NOMO-1 treated with DMSO at 0.1 percent for 48 hours (cell line): ENCODE measurements around the gene ZBTB4.
"Not testable (repeated sequence)": the region's sequence is repeated elsewhere in the genome, so short reads cannot be mapped to it uniquely, and the experiment has no call there.

Experiments
- DNase-seq: peaks from one replicate; lab custom pipeline; 2025; ENCODE audit not compliant: unreplicated experiment; lab: John Stamatoyannopoulos, UW

The ZBTB4 gene

DNA sequence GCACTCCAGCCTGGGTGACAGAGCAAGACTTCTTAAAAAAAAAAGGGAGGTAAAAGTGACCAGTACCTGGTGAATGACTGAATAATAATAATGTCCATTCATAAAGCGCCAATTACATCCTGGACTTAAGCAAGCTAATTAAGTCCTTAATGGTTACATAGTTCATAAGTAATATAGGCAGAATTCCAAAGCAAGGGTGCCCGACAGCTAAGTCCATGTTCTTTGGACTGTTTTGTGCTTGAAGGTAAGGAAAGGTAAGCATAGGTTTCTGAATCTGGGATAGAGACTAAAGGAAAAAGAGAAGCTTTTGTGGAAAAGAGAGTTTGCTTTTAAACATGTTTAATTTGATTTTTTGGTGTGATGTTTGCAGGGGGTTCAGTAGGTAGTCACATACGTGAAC lies 14.5 kb upstream of the ZBTB4 start:
- DNase-seq: no peak

GRCh38 chr17:7491583-7491982 lies 12.2 kb upstream of the ZBTB4 start:
- no peak for DNase-seq

- DNase-seq: no peak
Measured at GRCh38 chr17:7490144-7490543, 10.7 kb upstream of the ZBTB4 start.

DNA sequence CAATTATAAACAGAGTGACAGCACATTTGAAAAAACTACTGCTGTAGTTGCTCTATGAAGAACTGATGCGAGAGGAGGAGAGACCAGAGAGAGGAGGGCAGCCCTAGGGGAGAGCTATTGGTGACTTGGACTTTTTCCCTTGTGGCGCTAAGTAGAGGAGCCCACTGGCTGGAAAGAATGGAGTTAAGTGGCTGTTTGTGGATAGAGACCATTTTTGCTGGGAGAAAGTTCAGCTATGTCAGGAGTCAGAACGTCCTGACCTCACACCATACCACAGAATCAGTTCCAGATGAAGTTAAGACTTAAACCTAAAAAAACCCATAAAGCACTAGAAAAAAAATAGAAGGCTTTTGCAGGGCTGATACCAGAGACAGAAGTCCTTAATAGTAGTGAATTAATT lies 6.8 kb upstream of the ZBTB4 start:
- DNase-seq: no peak

DNA sequence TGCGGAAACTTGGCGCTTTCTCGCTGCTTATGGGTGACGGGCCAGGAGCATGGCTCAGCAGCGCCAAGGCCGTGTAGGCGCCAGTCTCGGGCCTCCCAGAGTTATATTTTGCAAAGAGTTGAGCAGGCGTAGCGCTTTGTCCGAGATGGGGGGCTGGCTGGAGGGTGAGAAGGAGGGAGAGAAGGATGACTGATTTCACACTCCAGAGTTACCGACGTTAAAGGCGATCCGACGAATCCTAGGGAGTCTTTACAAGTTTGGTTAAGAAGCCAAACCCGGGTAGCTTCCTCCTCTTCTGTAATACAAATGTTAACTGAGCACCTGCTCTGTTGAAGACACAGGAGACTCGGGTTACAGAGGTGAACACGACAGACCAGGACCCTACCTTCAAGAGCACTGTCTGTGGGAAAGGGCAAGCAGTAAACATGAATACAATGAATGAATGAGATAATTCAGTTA lies 5.5 kb upstream of the ZBTB4 start:
- DNase-seq: peak; percentile 72

- peak; percentile 94 for DNase-seq
Measured at GRCh38 chr17:7484067-7484918, 4.9 kb upstream of the ZBTB4 start, which contains the start of gene POLR2A. Gene POLR2A (plus strand): TSS chr17:7484366.

- DNase-seq: peak; percentile 94
Measured at GRCh38 chr17:7483255-7484066, 4.0 kb upstream of the ZBTB4 start.

DNA sequence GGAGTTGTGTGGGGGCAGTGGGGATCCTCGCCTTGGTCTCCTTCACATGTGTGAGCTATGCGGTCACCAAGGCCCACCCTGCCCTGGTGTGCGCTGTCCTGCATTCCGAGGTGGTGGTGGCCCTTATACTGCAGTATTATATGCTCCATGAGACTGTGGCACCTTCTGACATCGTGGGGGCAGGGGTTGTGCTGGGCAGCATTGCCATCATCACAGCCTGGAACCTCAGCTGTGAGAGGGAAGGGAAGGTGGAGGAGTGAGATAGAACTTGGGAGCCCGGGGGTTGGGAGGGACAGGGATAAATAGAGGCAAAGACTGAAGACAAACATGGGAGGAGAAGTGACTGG lies 3.3 kb upstream of the ZBTB4 start:
- not testable (repeated sequence) for DNase-seq

DNA sequence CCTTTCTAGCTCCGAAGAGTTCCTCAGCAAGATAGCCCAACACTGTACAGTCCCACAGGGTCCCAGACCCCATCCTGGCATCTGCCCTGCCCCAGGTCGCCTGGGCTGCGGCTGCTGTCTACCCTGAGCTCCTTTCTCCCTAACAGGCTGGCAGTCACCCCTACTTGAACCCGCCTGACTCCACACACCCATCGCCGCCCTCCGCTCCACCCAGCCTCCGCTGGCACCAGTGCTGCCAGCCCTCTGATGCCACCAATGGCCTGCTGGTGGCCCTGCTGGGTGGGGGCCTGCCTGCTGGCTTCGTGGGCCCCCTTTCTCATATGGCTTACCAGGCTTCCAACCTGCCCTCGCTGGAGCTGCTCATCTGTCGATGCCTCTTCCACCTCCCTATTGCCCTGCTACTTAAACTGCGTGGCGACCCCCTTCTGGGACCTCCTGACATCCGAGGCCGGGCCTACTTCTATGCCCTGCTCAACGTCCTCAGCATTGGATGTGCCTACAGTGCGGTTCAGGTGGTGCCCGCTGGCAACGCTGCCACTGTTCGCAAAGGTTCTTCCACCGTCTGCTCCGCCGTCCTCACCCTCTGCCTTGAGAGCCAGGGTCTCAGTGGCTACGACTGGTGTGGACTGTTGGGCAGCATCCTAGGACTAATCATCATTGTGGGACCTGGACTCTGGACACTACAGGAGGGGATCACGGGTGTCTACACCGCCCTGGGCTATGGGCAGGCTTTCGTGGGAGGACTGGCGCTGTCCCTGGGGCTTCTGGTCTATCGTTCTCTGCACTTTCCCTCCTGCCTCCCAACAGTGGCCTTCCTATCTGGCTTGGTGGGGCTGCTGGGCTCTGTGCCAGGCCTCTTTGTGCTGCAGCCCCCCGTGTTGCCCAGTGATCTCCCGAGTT lies 2.7 kb upstream of the ZBTB4 start:
- DNase-seq: not testable (repeated sequence)

DNA sequence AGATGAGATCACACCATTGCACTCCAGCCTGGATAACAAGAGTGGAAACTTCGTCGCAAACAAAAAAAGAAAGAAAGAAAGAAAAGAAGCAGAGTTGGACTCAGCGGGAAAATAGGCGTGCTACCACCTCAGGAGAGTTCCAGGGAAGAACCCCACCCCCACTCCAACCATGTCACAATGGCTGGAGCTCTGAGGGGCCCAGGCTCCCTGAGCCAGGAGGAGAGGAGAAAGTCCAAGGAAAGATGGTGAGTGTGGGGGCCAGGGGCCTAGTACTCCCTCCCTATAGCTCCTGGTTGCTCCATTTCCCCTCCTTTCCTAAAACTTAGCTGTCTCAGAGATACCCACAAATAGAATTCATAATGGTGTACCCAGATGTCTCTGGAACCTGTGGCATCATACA lies 1.8 kb upstream of the ZBTB4 start, which contains the start of gene SLC35G6:
SLC35G6 (plus strand) TSS at position 172 of the 400 bp plus-strand sequence; CDS start at position 243, 71 bp downstream.
- not testable (repeated sequence) for DNase-seq

DNA sequence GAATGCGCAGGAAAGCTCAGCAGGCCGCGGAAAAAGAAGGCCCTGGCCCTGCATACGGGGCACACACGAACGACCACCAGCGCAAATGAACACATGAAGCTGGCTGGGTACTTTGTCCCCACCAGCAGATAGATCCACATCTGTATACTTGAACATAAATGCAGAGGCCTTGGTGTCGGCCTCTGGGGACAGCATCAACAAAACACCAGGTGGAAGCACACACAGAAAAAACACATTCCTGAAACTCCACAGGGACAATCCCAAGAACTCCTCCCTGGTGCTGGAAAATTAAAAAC lies 606 bp upstream of the ZBTB4 start:
- no peak for DNase-seq

- DNase-seq: no peak
Measured at GRCh38 chr17:7478276-7479212, 887 bp downstream of the ZBTB4 start.

GRCh38 chr17:7477392-7478275 lies 1.8 kb downstream of the ZBTB4 start:
- DNase-seq: peak; percentile 29

DNA sequence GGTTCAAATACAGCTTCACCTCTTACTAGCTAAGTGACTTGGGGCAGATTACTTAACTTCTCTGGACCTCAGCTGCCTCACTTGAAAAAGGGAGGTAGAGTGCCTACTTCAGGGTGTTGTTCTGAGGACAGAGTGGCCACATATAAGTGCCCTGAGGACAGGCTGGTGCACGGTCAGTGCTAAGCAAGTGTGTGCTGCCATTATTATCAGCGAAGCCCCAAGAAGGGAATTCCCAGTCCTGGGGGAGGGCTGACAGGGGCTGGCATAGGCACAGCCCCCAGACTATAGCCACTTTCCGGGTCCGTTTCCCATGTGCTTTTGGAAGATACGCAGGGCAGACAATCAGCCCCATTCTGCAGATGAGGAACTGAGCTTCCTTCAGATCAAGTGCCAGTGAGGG lies 2.5 kb downstream of the ZBTB4 start:
- DNase-seq: no peak

- no peak for DNase-seq
Measured at GRCh38 chr17:7476494-7476893, 2.9 kb downstream of the ZBTB4 start.

DNA sequence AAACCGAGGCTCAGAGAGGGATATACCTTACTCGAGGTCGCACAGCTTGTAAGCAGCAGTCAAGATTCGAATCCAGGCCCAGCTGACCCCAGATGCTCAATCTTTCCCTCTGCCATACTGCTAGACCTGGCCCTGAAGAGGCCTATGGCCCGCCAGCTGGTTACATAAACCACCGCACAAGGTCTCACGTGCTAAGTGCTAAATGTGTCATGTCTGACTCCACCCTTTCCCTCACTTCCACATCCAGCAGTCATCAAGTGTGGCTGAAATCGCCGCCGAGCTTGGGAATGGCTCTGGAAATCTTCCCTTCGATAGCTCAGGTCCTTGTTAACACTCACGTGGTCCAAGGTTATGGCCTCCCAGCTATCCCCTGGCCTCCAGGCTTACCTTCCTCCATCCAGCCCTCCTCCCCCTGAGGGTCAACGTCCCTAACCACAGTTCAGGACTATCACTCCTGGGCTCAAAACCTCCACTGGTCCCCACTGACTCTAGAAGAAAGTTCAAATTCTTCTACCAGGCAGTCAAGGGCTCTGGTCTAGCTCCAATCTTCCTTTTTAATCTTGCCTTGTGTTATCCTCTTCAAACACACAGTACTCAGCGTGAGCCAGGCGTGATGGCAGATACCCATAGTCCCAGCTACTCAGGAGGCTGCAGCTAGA lies 3.5 kb downstream of the ZBTB4 start:
- peak; percentile 49 for DNase-seq

GRCh38 chr17:7474767-7475166 lies 4.7 kb downstream of the ZBTB4 start:
- not testable (repeated sequence) for DNase-seq

DNA sequence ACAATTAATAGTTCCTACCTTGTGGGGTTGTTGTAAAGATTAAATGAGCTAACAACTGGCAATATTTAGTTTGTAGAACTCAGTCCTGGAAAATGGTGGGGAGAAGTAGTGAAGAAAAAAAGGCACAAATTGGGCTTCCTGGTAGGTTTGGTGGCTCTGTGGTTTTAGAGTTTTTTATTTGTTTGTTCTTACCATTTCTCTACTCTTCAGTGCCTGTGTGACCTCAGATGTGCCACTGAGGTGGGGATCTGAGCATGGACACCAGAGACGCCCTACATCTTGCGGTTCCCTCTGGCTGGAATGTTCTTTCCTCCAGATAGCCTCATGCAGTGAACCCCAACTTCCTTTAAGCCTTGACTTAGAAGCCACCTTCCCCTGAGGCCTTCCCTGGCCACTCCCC lies 7.7 kb downstream of the ZBTB4 start:
- no peak for DNase-seq
